Lung (tissue), 12 donors: ENCODE measurements around the gene POU5F2. TPM values are rescaled to one million over a fixed set of nuclear protein-coding genes. Genes with fewer than 3 reads are reported as not detected.

Experiments used
- ATAC-seq: fragments of 200-7000 bp; cut with Tn5 transposase; one replicate; pipeline ENCODE4 v1.9.1; 2020; ENCODE audit warnings: moderate number of reproducible peaks; ENCODE audit not compliant: insufficient read depth, low FRiP score
- DNase-seq, 3 donors: peaks; one replicate each; pipeline ENCODE4 v3.0.0-alpha.2; 2013 to 2017
- H3K27ac ChIP-seq, 2 donors: one replicate each; pipeline ENCODE4 v1.5.1; 2013; ENCODE audit warnings: mild to moderate bottlenecking in 2 of 2, moderate library complexity in 2 of 2, control low read depth in 1 of 2, inconsistent platforms in 1 of 2, low read depth in 1 of 2, low read length in 1 of 2
- H3K27me3 ChIP-seq, 3 donors: one replicate each; pipeline ENCODE4 v1.5.1; 2013; ENCODE audit warnings: low read length in 2 of 3; ENCODE audit not compliant: control insufficient read depth in 3 of 3, insufficient read depth in 3 of 3
- H3K36me3 ChIP-seq, 4 donors: one replicate each; pipeline ENCODE4 v1.5.1; 2013; ENCODE audit warnings: low read length in 4 of 4, mild to moderate bottlenecking in 1 of 4, moderate library complexity in 1 of 4; ENCODE audit not compliant: control insufficient read depth in 4 of 4, insufficient read depth in 4 of 4
- H3K4me1 ChIP-seq, 5 donors: one replicate each; pipeline ENCODE4 v1.5.1; 2013; ENCODE audit warnings: low read length in 5 of 5, mild to moderate bottlenecking in 2 of 5, moderate library complexity in 1 of 5; ENCODE audit not compliant: control insufficient read depth in 5 of 5, insufficient read depth in 5 of 5
- H3K4me3 ChIP-seq: one replicate; pipeline ENCODE4 v1.5.1; 2013; ENCODE audit warnings: mild to moderate bottlenecking, control low read depth, moderate library complexity
- H3K9ac ChIP-seq, 2 donors: one replicate each; pipeline ENCODE4 v1.5.1; 2013; ENCODE audit warnings: low read length in 2 of 2, control low read depth in 1 of 2; ENCODE audit not compliant: insufficient read depth in 1 of 2
- H3K9me3 ChIP-seq, 4 donors: one replicate each; pipeline ENCODE4 v1.5.1; 2013; ENCODE audit warnings: low read length in 3 of 4, mild to moderate bottlenecking in 1 of 4, moderate library complexity in 1 of 4; ENCODE audit not compliant: control insufficient read depth in 4 of 4, insufficient read depth in 3 of 4
- WGBS, 2 donors: extraction: QIAGEN DNeasy Blood & Tissue Kit; methylation state at CpG; one replicate each; pipeline ENCODE4 v1.1.7; 2013; 5-methylcytosine and 5-hydroxymethylcytosine counted together
- polyA plus RNA-seq, 2 donors: library from polyadenylated mRNA; stranded (reverse); fragments of 200-250 nt; gene quantifications; one replicate each; pipeline ENCODE4 v1.2.1, GENCODE V29; 2013
- total RNA-seq, 2 donors: library from RNA; depleted of rRNA in 1 of 2; stranded (reverse); fragments of >200 nt in 1 of 2; gene quantifications; one replicate each; pipeline ENCODE4 v1.2.1, GENCODE V29; 2014 to 2021
- TF ChIP-seq, protein P1 (sequence below): IDR thresholded peaks from 2 replicates; pipeline ENCODE4 v1.5.1; 2012; ENCODE audit warnings: mild to moderate bottlenecking; ENCODE audit errors: control extremely low read depth, extremely low read depth
- donor health status: control.
- donor health status: control.
- donor health status: Bipolar disorder and iron deficiency.
- donor health status: healthy.
- donor health status: DM: yes; HTN: yes; CAD: no.

The POU5F2 gene
- total and polyA plus RNA-seq, 4 donors = 0.02 to 8.6 (median 1.1) TPM

- Histone ChIP-seq H3K9ac (no peak overlapping the region), H3K27ac (no peak overlapping the region), H3K9me3 (no peaks in the 10 kb centered on the region), H3K27me3 (no peaks in the 10 kb centered on the region), H3K36me3 (no peaks in the 10 kb centered on the region), H3K4me1 (peaks cover 0 to 17% (median 5%) of the 10 kb centered on the region in 5 donors), H3K4me3 (no peak overlapping the region)
- 69 to 82% methylated on average over 1 of the region's 1 CpG for WGBS, 2 donors
- no peak for ATAC-seq
- TF ChIP-seq, protein P1, sequence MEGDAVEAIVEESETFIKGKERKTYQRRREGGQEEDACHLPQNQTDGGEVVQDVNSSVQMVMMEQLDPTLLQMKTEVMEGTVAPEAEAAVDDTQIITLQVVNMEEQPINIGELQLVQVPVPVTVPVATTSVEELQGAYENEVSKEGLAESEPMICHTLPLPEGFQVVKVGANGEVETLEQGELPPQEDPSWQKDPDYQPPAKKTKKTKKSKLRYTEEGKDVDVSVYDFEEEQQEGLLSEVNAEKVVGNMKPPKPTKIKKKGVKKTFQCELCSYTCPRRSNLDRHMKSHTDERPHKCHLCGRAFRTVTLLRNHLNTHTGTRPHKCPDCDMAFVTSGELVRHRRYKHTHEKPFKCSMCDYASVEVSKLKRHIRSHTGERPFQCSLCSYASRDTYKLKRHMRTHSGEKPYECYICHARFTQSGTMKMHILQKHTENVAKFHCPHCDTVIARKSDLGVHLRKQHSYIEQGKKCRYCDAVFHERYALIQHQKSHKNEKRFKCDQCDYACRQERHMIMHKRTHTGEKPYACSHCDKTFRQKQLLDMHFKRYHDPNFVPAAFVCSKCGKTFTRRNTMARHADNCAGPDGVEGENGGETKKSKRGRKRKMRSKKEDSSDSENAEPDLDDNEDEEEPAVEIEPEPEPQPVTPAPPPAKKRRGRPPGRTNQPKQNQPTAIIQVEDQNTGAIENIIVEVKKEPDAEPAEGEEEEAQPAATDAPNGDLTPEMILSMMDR = no peak
- DNase-seq = no peak
These were observed 46.2 kb upstream of the POU5F2 start for GRCh38 chr5:93787598-93787997.

DNA sequence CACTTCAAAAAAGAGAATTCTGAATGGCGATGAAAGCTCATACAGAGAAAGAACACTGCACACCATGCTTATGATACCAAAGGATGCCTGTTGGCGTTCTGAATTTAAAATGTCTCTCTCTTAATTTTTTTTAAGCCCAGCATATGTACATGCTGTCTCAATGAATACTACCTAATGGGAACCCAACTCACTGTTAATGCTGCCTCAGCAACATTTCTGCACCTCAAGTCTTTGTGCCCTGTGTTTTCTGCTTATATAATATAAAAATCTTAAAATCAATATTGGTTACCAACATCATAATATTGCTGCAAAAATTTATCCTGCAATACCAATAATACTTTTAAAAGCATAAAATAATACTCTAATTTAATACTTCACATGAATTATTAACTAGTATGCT is 44.1 kb upstream of the POU5F2 start:
- Histone ChIP-seq H3K36me3 (peaks cover 0 to 2% (median 0%) of the 10 kb centered on the region in 4 donors), H3K27me3 (no peaks in the 10 kb centered on the region), H3K9me3 (no peaks in the 10 kb centered on the region), H3K4me1 (peaks cover 0 to 2% (median 0%) of the 10 kb centered on the region in 5 donors), H3K9ac (no peak overlapping the region), H3K27ac (no peak overlapping the region), H3K4me3 (no peak overlapping the region)
- 97 to 98% methylated on average over 2 of the region's 2 CpGs for WGBS, 2 donors
- ATAC-seq = no peak
- DNase-seq = no peak
- TF ChIP-seq, protein P1 = no peak

DNA sequence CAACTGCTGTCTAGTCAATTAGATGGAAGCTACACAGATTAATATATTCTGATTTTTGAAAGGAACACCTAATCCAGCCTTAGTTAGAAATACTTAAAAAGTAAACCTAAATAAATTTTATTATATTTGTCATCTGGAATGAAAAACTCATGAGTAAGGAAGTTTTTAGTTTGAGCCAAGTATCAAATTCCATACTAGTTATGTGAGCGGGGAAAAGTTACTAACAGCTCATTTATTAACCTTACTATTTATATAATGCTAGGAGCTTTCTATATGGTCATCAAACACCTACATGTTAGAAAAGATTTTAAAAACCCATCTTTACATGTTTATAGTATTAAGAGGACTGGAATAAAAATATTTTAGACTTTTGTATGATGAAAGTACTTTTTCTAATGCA is 41.6 kb upstream of the POU5F2 start:
- Histone ChIP-seq H3K27me3 (no peaks in the 10 kb centered on the region), H3K4me1 (no peaks in the 10 kb centered on the region), H3K9ac (no peak overlapping the region), H3K9me3 (no peaks in the 10 kb centered on the region), H3K4me3 (no peak overlapping the region), H3K27ac (no peak overlapping the region), H3K36me3 (peaks cover 0 to 6% (median 3%) of the 10 kb centered on the region in 4 donors)
- 84 to 96% methylated on average over 1 of the region's 1 CpG for WGBS, 2 donors
- ATAC-seq (no peak), DNase-seq (no peak)
- TF ChIP-seq, protein P1 = no peak

- H3K27ac ChIP-seq = no peak overlapping the region
- ATAC-seq = no peak
- 86 to 89% methylated on average over 3 of the region's 3 CpGs for WGBS, 2 donors
- DNase-seq = no peak
- TF ChIP-seq, protein P1 = no peak
- peaks cover 0 to 3% (median 0%) of the 10 kb centered on the region in 4 donors for H3K9me3 ChIP-seq
- H3K4me1 ChIP-seq = no peaks in the 10 kb centered on the region
- no peaks in the 10 kb centered on the region for H3K27me3 ChIP-seq
- H3K36me3 ChIP-seq = peaks cover 4 to 17% (median 16%) of the 10 kb centered on the region in 4 donors
- H3K4me3 ChIP-seq = no peak overlapping the region
- H3K9ac ChIP-seq = no peak overlapping the region
These were observed 36.2 kb upstream of the POU5F2 start for GRCh38 chr5:93777620-93778019.
